Spleen (tissue), 7 donors: ENCODE measurements around the gene RPTOR.

ENCODE experiments used
- POLR2A ChIP-seq, 3 donors: fragments of 450-650 bp; IDR thresholded peaks; one replicate each; pipeline ENCODE4 v1.5.1; 2017; ENCODE audit warnings: antibody characterized with exemption in 3 of 3, mild to moderate bottlenecking in 1 of 3
- POLR2AphosphoS5 ChIP-seq, 3 donors: sonication (generic); formaldehyde crosslinking; IDR thresholded peaks; one replicate each; pipeline ENCODE4 v1.5.1; 2017; ENCODE audit warnings: antibody characterized with exemption in 3 of 3
- TF ChIP-seq, protein P1 (sequence below), 11 experiments: fragments of 200-600 bp in 7 of 11; fragments of 450-650 bp in 4 of 11; sonication (generic) in 4 of 11; IDR thresholded peaks in 8 of 11; conservative IDR thresholded peaks in 3 of 11; 1 replicate in 7 of 11; 2 replicates in 4 of 11; pipeline versions ENCODE4 v1.4.0 to v1.8.0; 2016 to 2021; ENCODE audit warnings: antibody characterized with exemption in 11 of 11, inconsistent platforms in 4 of 11, mild to moderate bottlenecking in 1 of 11
- donor health status: DM: no; HTN: no; CAD: no; lungs with moderate emphysema.
- donor health status: DM: no; HTN: no; CAD: no.
- donor health status: DM: no; HTN: no; CAD: no.

DNA sequence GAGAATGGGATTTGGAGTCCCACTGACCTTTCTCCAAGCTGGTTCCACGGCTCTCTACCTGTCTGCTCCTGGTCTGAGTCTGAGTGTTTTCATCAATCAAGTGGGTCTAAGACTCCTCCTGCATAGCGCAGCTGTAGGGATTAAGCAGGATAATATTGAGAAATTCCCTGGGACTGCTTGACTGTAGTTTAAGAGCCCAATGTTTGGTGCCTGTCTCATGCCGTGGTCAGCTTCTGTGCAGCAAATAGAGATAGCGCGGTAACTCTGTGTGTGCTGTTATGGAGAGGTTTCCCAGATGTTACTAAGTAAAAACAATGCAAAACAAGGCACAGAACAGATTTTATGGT, 21.4 kb downstream of the RPTOR start:
- TF ChIP-seq, protein P1, sequence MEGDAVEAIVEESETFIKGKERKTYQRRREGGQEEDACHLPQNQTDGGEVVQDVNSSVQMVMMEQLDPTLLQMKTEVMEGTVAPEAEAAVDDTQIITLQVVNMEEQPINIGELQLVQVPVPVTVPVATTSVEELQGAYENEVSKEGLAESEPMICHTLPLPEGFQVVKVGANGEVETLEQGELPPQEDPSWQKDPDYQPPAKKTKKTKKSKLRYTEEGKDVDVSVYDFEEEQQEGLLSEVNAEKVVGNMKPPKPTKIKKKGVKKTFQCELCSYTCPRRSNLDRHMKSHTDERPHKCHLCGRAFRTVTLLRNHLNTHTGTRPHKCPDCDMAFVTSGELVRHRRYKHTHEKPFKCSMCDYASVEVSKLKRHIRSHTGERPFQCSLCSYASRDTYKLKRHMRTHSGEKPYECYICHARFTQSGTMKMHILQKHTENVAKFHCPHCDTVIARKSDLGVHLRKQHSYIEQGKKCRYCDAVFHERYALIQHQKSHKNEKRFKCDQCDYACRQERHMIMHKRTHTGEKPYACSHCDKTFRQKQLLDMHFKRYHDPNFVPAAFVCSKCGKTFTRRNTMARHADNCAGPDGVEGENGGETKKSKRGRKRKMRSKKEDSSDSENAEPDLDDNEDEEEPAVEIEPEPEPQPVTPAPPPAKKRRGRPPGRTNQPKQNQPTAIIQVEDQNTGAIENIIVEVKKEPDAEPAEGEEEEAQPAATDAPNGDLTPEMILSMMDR (IDR thresholded peaks at IDR 0.05 in 8 of 11, conservative IDR thresholded peaks at IDR 0.05 in 3 of 11) = no peak
- TF ChIP-seq POLR2A (IDR thresholded peaks at IDR 0.05) = no peak
- TF ChIP-seq POLR2AphosphoS5 (IDR thresholded peaks at IDR 0.05) = no peak
